ENCODE measurements around the gene RBM8A. TPM values are rescaled to one million over a fixed set of nuclear protein-coding genes. Genes with fewer than 3 reads are reported as not detected.

Gene RBM8A
- total and polyA plus RNA-seq, 2 experiments from 2014 or later = 282 to 289 TPM

DNA sequence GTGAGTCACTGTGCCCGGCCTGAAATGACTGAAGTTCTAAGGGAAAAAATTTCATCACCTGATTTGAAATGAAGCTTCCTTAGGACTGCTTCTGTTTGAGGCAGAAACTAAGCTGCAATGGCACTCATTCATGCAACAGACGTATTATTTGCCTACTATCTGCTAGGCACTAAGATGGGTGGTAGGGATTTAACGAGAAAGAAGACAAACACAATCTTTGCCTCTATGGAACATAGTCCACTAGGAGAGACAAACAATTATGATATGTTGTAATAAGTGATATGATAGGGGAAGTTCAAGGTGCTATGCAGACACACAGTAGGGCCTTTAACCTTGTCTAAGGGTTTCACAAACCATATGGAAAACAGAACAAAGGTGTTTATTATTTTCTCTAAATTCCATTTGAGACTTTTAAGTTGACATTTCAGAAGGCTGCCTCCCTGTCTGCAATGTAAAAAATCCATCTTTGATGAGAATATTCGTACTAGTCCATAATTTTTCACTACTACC is 19.2 kb upstream of the RBM8A start:
- H3K9me3 ChIP-seq (ENCODE audit: low read depth) = no peaks in the 10 kb centered on the region
- TF ChIP-seq, protein P1, sequence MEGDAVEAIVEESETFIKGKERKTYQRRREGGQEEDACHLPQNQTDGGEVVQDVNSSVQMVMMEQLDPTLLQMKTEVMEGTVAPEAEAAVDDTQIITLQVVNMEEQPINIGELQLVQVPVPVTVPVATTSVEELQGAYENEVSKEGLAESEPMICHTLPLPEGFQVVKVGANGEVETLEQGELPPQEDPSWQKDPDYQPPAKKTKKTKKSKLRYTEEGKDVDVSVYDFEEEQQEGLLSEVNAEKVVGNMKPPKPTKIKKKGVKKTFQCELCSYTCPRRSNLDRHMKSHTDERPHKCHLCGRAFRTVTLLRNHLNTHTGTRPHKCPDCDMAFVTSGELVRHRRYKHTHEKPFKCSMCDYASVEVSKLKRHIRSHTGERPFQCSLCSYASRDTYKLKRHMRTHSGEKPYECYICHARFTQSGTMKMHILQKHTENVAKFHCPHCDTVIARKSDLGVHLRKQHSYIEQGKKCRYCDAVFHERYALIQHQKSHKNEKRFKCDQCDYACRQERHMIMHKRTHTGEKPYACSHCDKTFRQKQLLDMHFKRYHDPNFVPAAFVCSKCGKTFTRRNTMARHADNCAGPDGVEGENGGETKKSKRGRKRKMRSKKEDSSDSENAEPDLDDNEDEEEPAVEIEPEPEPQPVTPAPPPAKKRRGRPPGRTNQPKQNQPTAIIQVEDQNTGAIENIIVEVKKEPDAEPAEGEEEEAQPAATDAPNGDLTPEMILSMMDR (IDR thresholded peaks at IDR 0.05; ENCODE audit: low read depth, low read length) = no peak
- DNase-seq (ENCODE audit: low read depth in 1 of 2, low spot score in 1 of 2) = no peak
- no peak overlapping the region for H3K27ac ChIP-seq
- H3K27me3 ChIP-seq = no peaks in the 10 kb centered on the region
- peaks cover 13% of the 10 kb centered on the region for H3K36me3 ChIP-seq
- H3K4me1 ChIP-seq (ENCODE audit: low read depth) = no peaks in the 10 kb centered on the region
- H3K4me3 ChIP-seq = no peak overlapping the region

DNA sequence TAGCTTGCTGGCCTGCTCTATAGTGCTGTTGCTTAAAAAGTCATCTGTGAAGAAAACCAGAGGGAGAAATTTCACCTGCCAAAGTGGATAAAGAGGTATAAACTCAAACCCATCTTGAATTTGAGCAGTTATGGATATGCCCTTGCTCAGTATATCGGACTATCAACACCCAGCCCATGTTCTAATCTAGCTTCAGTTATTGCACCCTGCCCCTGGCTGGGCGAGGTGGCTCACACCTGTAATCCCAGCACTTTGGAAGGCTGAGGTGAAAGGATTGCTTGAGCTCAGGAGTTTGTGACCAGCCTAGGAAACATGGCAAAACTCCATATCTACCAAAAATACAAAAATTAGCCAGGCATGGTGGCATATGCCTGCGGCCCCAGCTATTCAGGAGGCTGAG is 17.2 kb upstream of the RBM8A start:
- H3K4me3 ChIP-seq = no peak overlapping the region
- H3K27me3 ChIP-seq = no peaks in the 10 kb centered on the region
- no peak for DNase-seq (ENCODE audit: low read depth in 1 of 2, low spot score in 1 of 2)
- H3K4me1 ChIP-seq (ENCODE audit: low read depth) = no peaks in the 10 kb centered on the region
- TF ChIP-seq, protein P1 (IDR thresholded peaks at IDR 0.05; ENCODE audit: low read depth, low read length) = no peak
- H3K36me3 ChIP-seq = peaks cover 15% of the 10 kb centered on the region
- no peaks in the 10 kb centered on the region for H3K9me3 ChIP-seq (ENCODE audit: low read depth)
- no peak overlapping the region for H3K27ac ChIP-seq

DNA sequence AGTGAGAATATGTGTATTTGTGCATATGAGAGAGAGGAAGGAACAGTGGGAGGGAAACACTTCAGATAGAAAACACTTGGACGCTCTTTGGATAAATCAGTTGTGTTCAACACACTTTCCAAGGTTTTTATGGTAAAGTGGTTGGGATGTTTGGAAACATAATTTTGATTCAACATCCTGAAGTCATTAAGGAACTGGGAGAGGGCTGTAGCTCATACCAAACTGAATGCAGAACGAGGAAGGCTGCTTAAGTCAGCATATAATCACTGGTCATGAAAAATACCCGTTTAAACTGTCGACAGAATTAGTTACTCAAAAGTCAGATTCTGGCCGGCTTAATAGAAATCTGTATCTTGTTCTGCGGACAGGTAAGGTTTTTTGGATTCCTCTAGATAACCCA is 15.6 kb upstream of the RBM8A start:
- Histone ChIP-seq H3K27me3 (no peaks in the 10 kb centered on the region), H3K9me3 (ENCODE audit: low read depth) (no peaks in the 10 kb centered on the region), H3K36me3 (peaks cover 15% of the 10 kb centered on the region), H3K4me1 (ENCODE audit: low read depth) (no peaks in the 10 kb centered on the region), H3K27ac (no peak overlapping the region), H3K4me3 (no peak overlapping the region)
- no peak for DNase-seq (ENCODE audit: low read depth in 1 of 2, low spot score in 1 of 2)
- TF ChIP-seq, protein P1 (IDR thresholded peaks at IDR 0.05; ENCODE audit: low read depth, low read length) = no peak

DNA sequence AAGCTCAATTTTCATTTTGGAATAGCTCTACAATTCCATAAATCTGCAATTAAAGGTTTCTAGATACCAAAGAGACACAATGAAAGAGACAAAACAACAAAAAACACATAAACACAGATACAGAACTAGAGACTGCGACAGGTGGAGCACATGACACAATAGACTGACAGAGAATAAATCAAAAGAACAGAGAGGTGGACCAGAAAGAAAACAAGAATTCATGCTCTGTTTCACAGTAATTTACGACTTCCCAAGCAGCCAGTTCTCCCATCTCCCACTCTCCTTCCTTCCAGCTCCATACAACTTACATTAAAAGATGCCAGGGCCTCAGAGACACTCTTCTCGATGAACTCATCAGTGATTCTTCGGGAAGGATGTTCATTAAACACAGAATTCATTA is 15.1 kb upstream of the RBM8A start:
- no peaks in the 10 kb centered on the region for H3K4me1 ChIP-seq (ENCODE audit: low read depth)
- H3K9me3 ChIP-seq (ENCODE audit: low read depth) = no peaks in the 10 kb centered on the region
- TF ChIP-seq, protein P1 (IDR thresholded peaks at IDR 0.05; ENCODE audit: low read depth, low read length) = no peak
- H3K4me3 ChIP-seq = no peak overlapping the region
- no peak for DNase-seq (ENCODE audit: low read depth in 1 of 2, low spot score in 1 of 2)
- H3K27ac ChIP-seq = no peak overlapping the region
- H3K27me3 ChIP-seq = no peaks in the 10 kb centered on the region
- peaks cover 18% of the 10 kb centered on the region for H3K36me3 ChIP-seq

DNA sequence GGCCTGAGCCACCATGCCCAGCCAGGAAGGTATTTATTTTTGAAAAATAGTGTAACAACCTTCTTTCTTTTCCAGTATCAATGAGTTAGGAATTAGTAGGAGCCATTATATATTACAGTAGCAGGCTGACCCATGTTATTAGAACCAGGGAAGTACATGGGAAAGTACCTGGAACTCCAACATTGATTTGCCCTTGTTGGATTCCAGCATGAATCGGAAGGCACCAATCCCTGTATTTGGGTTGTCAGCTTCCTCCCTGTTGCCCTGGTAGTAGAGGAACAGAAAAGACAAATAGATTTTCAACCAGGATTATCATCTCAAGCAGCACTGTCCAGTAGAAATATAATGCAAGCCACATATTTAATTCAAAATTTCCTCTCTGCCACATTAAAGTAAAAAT is 10.2 kb upstream of the RBM8A start:
- peaks cover 32% of the 10 kb centered on the region for H3K36me3 ChIP-seq
- H3K4me1 ChIP-seq (ENCODE audit: low read depth) = peaks cover 1% of the 10 kb centered on the region
- H3K9me3 ChIP-seq (ENCODE audit: low read depth) = no peaks in the 10 kb centered on the region
- no peaks in the 10 kb centered on the region for H3K27me3 ChIP-seq
- H3K27ac ChIP-seq = no peak overlapping the region
- no peak for DNase-seq (ENCODE audit: low read depth in 1 of 2, low spot score in 1 of 2)
- TF ChIP-seq, protein P1 (IDR thresholded peaks at IDR 0.05; ENCODE audit: low read depth, low read length) = no peak
- H3K4me3 ChIP-seq = no peak overlapping the region

DNA sequence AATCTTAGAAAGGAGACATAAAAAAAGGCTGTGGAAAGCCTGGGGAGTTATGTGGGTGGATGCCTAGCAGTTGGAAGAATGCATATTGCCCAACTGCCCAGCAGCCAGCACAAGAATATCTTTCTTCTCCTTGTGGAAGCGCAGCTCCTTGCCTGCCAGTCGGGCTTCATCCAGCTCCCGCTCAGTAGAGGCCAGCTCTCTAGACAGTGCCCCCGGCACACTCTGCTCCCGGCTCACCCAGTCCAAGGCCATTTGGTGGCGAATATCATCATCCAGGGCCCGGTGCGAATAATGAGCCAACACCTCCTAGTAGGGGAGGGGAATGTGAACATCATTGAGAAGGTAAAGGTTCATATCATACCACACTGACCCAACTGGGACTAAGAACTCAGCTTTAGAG is 9.0 kb upstream of the RBM8A start:
- no peaks in the 10 kb centered on the region for H3K27me3 ChIP-seq
- H3K36me3 ChIP-seq = peaks cover 25% of the 10 kb centered on the region
- H3K4me3 ChIP-seq = no peak overlapping the region
- TF ChIP-seq, protein P1 (IDR thresholded peaks at IDR 0.05; ENCODE audit: low read depth, low read length) = no peak
- peaks cover 4% of the 10 kb centered on the region for H3K4me1 ChIP-seq (ENCODE audit: low read depth)
- DNase-seq (ENCODE audit: low read depth in 1 of 2, low spot score in 1 of 2) = peak in 1 of 2 donors; percentile 29
- no peak overlapping the region for H3K27ac ChIP-seq
- H3K9me3 ChIP-seq (ENCODE audit: low read depth) = no peaks in the 10 kb centered on the region

Measured in cardiac muscle cell (in vitro differentiated cells and primary cell).